HepG2 (cell line): Measurements from ENCODE around the gene URM1. TPM values are rescaled to one million over a fixed set of nuclear protein-coding genes. Genes with fewer than 3 reads are reported as not detected.
A peak's percentile ranks its signal among the peaks of the same experiment; 100 is the strongest.

Experiments used
- BCLAF1 ChIP-seq: fragments of 450-650 bp; IDR thresholded peaks from 2 replicates; pipeline ENCODE4 v1.6.1; 2017; ENCODE audit warnings: mild to moderate bottlenecking
- CREM ChIP-seq, 2 experiments: sonication (generic) in 1 of 2; formaldehyde crosslinking in 1 of 2; IDR thresholded peaks; 2 replicates each; pipeline versions ENCODE4 v1.4.0 to v1.6.1; 2016 to 2020; ENCODE audit warnings: antibody characterized with exemption in 1 of 2, mild to moderate bottlenecking in 1 of 2, missing genetic modification reagents in 1 of 2
- ETS1 ChIP-seq: sonication (generic); formaldehyde crosslinking; IDR thresholded peaks from 2 replicates; pipeline ENCODE4 v1.4.0; 2020; ENCODE audit warnings: missing genetic modification reagents
- ETV6 ChIP-seq: sonication (generic); formaldehyde crosslinking; conservative IDR thresholded peaks from 2 replicates; pipeline ENCODE4 v1.4.0; 2020; ENCODE audit warnings: missing genetic modification reagents
- GMEB1 ChIP-seq: sonication (generic); formaldehyde crosslinking; IDR thresholded peaks from 2 replicates; pipeline ENCODE4 v1.5.1; 2020; ENCODE audit warnings: missing genetic modification reagents, mild to moderate bottlenecking, borderline replicate concordance
- RFX5 ChIP-seq: IDR thresholded peaks from 2 replicates; pipeline ENCODE4 v1.6.1; 2011; ENCODE audit warnings: low read depth, low read length, improper control_type of control experiment
- SOX6 ChIP-seq, 2 experiments: fragments of 450-650 bp in 1 of 2; sonication (generic) in 1 of 2; formaldehyde crosslinking in 1 of 2; IDR thresholded peaks; 2 replicates each; pipeline versions ENCODE4 v1.4.0 to v1.6.1; 2017 to 2020; ENCODE audit warnings: antibody characterized with exemption in 1 of 2, mild to moderate bottlenecking in 1 of 2, missing genetic modification reagents in 1 of 2
- SRSF4 ChIP-seq: fragments of 200-400 bp; formaldehyde crosslinking; IDR thresholded peaks from one replicate; pipeline ENCODE4 v1.6.1; 2018; ENCODE audit warnings: mild to moderate bottlenecking, low read depth, low read length, moderate library complexity; ENCODE audit not compliant: poor library complexity, severe bottlenecking
- TOPORS ChIP-seq: sonication (generic); formaldehyde crosslinking; IDR thresholded peaks from 2 replicates; pipeline ENCODE4 v1.8.0; 2023; ENCODE audit warnings: mild to moderate bottlenecking, missing genetic modification reagents
- UBTF ChIP-seq: sonication (generic); formaldehyde crosslinking; IDR thresholded peaks from 2 replicates; pipeline ENCODE4 v1.4.0; 2020; ENCODE audit warnings: mild to moderate bottlenecking, missing genetic modification reagents
- ZFP36L1 ChIP-seq: sonication (generic); formaldehyde crosslinking; IDR thresholded peaks from 2 replicates; pipeline ENCODE4 v1.8.0; 2022; ENCODE audit warnings: mild to moderate bottlenecking, missing genetic modification reagents, moderate library complexity
- ZNF207 ChIP-seq: fragments of 450-650 bp; IDR thresholded peaks from 2 replicates; pipeline ENCODE4 v1.6.1; 2016; ENCODE audit warnings: antibody characterized with exemption, borderline replicate concordance
- ZNF3 ChIP-seq: IDR thresholded peaks from 2 replicates; pipeline ENCODE4 v1.7.0; 2017; ENCODE audit warnings: inconsistent platforms
- ZNF34 ChIP-seq: sonication (generic); formaldehyde crosslinking; IDR thresholded peaks from 2 replicates; pipeline ENCODE4 v1.4.0; 2020; ENCODE audit warnings: mild to moderate bottlenecking, missing genetic modification reagents, borderline replicate concordance
- ZNF431 ChIP-seq: sonication (generic); formaldehyde crosslinking; IDR thresholded peaks from 2 replicates; pipeline ENCODE4 v1.9.0; 2022; ENCODE audit warnings: missing genetic modification reagents, low read depth, mild to moderate bottlenecking, borderline replicate concordance
- ZNF589 ChIP-seq: sonication (generic); formaldehyde crosslinking; conservative IDR thresholded peaks from 2 replicates; pipeline ENCODE4 v1.8.0; 2022; ENCODE audit warnings: mild to moderate bottlenecking, moderate library complexity, missing genetic modification reagents
- ZNF691 ChIP-seq: sonication (generic); formaldehyde crosslinking; IDR thresholded peaks from 2 replicates; pipeline ENCODE4 v1.4.0; 2020; ENCODE audit warnings: missing genetic modification reagents, low read depth, mild to moderate bottlenecking, borderline replicate concordance
- ZNF83 ChIP-seq: sonication (generic); formaldehyde crosslinking; IDR thresholded peaks from 2 replicates; pipeline ENCODE4 v1.4.0; 2020; ENCODE audit warnings: missing genetic modification reagents, mild to moderate bottlenecking, borderline replicate concordance
- polyA plus RNA-seq, 8 experiments: library from polyadenylated mRNA; depleted of rRNA in 3 of 8; stranded (reverse) in 7 of 8; unstranded in 1 of 8; fragments of >200 nt; fragmentation: Illumina TruSeq in 4 of 8; extraction: Trizol in 4 of 8; gene quantifications; 2 replicates each; pipeline versions ENCODE4 v1.2.1 to v1.2.3, GENCODE V29; 2011 to 2016; ENCODE audit warnings: low read depth in 4 of 8, missing spikeins in 1 of 8, mixed read lengths in 1 of 8; ENCODE audit not compliant: insufficient read depth in 1 of 8
- total RNA-seq, 5 experiments: library from RNA; depleted of rRNA; stranded (reverse); fragments of >200 nt; fragmentation: Illumina TruSeq; extraction: Trizol; gene quantifications; 2 replicates each; pipeline ENCODE4 v1.2.3, GENCODE V29; 2016; ENCODE audit warnings: low read depth in 1 of 5

The URM1 gene
- total and polyA plus RNA-seq, 2 of the 13 experiments (the other 11 are each of a cell fraction or from before 2014, with no cell fraction given) = 37.1 to 41.3 TPM

GRCh38 chr9:128361986-128362646 is 9.1 kb upstream of the URM1 start (continued):
- no peak for TF ChIP-seq ZNF83 (CRISPR knock-in tag)
- TF ChIP-seq ZNF431 = no peak
- no peak for TF ChIP-seq RFX5
- TF ChIP-seq ZNF691 (CRISPR knock-in tag) = no peak
- TF ChIP-seq SOX6 (IDR thresholded peaks at IDR 0.05) = no peak
- TF ChIP-seq SOX6 (CRISPR knock-in tag; IDR thresholded peaks at IDR 0.05) = peak; percentile 37
- no peak for TF ChIP-seq ZNF34 (CRISPR knock-in tag)
- no peak for TF ChIP-seq SRSF4
- TF ChIP-seq GMEB1 (CRISPR knock-in tag) = no peak
- no peak for TF ChIP-seq ZNF589
- no peak for TF ChIP-seq ZFP36L1 (CRISPR knock-in tag)
- peak; percentile 67; the same call in 1 of the 2 replicates for TF ChIP-seq TOPORS
- no peak for TF ChIP-seq ZNF207
- no peak for TF ChIP-seq BCLAF1
- peak; percentile 42; the same call in 1 of the 2 replicates for TF ChIP-seq UBTF (CRISPR knock-in tag)
- no peak for TF ChIP-seq CREM (IDR thresholded peaks at IDR 0.05)
- TF ChIP-seq CREM (CRISPR knock-in tag; IDR thresholded peaks at IDR 0.05) = no peak
- TF ChIP-seq ETV6 (CRISPR knock-in tag) = no peak
- TF ChIP-seq ZNF3 (CRISPR knock-in tag) = no peak
- no peak for TF ChIP-seq ETS1 (CRISPR knock-in tag)
